ENCODE results near the gene RHAG.
"Not testable (repeated sequence)": the region's sequence is repeated elsewhere in the genome, so short reads cannot be mapped to it uniquely, and the experiment has no call there.

The RHAG gene

DNA sequence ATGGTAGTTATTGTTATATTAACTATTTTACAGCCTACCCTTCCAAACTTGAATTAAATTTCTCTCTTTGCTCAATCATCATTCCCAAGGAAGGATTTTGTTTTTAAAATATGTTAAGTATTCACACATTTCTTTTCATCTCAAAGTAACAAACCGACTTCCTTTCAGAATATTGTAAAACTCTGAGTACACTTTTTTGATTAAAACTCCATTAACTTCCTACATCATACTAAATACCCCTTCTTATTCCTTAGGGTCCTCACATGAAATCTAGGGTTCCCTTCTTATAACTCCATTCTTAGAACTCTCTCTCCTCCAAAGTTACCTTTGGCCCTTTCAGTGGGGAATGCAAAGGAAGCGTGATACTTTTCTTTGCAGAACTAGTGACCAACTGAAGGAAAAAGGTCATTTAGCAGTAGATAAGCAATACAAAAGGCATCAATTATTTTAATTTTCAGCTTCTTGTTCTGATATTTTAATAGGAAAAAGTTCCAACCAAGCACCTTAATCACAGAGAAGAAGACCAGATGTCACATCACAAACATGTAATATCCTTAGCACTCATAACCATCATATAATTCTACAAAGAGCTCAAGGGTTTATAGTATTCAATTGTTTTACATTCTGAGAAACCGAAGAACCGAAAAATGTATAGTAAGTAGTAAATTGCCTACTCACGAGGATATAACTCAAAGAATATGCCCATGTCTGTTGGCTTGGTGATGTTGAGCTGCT is 494 bp downstream of the RHAG start:
- no peak for DNase-seq (ENCODE audit: low read depth in 3 of 3)

GRCh38 chr6:49635480-49635879 is 1.2 kb downstream of the RHAG start:
- DNase-seq (ENCODE audit: low read depth in 3 of 3) = no peak

DNA sequence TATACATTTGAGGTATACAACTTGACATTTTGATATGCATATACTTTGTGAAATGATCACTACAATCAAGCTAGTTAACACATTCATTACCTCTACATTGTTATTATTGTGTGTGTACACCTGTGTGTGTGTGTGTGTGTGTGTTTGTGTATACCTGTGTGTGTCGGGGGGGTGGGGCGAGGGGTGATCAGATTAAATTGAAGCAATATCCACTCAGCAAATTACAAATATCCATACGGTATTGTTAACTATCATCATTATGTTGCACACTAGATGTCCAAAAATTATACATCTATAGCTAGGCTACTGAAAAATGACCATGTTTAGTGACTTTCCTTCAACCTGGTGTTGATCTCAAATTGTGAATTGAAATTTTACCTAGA is 1.8 kb downstream of the RHAG start:
- no peak for DNase-seq (ENCODE audit: low read depth in 3 of 3)

DNA sequence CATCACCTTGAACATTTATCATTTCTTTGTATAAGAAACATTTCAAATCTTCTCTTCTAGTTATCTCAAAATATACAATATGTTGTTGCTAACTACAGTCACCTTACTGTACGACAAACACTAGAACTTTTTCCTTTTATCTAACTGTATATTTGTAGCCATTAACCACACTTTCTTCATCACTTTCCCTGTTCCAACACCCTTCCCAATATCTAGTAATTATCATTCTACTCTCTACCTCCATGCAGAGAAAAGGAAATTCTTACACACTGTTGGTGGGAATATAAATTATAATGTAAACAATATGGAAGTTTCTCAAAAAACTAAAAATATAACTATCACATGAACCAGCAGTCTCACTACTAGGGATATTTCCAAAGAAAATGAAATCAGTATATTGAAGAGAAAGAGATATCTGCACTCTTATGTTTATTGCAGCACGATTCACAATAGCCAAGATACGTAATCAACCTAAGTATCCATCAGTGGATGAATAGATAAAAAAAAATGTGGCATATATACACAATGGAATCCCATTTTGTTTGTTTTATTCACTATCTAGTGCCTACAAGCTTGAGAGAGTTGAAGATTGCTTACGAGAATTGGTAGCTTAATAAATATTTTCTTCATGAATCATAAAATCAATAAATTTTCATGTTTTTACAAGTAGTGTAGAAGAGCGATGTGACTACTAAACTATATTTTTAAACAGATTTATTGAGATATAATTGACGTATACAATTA is 2.4 kb downstream of the RHAG start:
- no peak for DNase-seq (ENCODE audit: low read depth in 3 of 3)

DNA sequence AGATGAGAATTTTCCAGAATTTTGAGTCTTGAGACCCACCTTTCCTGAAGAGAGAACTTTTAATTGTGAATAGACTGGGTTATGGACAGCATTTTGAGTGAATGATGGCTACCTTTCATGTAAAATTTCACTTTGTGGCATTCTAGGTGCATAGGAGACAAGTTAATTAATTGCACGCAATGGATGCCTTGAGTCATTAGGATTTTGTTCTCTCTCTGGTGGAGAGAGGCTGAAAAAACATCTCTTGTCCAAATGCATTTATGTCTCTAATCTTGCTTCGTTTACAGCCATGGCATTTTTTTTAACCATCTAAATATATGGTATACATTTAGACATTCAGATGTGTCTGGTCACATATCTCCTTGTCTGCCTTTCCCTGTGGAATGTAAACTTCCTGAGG is 3.1 kb downstream of the RHAG start:
- DNase-seq (ENCODE audit: low read depth in 3 of 3) = no peak

DNA sequence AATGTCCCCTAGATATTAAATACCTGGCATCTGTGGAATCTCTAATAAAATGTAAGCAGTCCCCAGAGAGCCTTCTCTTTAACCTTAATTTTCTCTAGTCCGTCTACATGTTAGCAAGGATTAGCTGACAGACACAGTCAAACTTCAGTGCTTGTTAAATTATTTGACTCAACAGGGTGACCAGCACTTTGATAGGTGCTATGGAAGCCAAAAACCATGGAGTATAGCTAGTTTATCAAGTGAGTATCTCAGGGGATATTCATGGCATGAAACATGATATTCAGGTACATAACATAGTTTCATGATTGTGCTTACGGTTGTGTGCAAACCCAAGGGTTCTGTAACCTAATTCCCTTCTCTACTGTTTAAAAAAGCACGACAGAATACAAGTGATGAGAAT is 3.9 kb downstream of the RHAG start:
- no peak for DNase-seq (ENCODE audit: low read depth in 3 of 3)

DNA sequence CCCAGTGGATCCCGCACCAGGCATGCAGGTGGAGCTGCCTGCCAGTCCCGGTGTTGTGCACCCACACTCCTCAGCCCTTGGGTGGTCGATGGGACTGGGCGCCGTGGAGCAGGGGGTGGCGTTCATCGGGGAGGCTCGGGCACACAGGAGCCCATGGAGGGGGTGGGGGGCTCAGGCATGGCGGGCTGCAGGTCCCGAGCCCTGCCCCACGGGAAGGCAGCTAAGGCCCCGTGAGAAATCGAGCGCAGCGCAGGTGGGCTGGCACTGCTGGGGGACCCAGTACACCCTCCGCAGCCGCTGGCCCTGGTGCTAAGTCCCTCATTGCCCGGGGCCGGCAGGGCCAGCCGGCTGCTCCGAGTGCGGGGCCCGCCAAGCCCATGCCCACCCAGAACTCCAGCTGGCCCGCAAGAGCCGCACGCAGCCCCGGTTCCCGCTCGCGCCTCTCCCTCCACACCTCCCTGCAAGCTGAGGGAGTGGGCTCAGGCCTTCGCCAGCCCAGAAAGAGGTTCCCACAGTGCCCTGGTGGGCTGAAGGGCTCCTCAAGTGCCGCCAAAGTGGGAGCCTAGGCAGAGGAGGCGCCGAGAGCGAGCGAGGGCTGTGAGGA is 7.1 kb downstream of the RHAG start:
- DNase-seq (ENCODE audit: low read depth in 3 of 3) = not testable (repeated sequence)

DNA sequence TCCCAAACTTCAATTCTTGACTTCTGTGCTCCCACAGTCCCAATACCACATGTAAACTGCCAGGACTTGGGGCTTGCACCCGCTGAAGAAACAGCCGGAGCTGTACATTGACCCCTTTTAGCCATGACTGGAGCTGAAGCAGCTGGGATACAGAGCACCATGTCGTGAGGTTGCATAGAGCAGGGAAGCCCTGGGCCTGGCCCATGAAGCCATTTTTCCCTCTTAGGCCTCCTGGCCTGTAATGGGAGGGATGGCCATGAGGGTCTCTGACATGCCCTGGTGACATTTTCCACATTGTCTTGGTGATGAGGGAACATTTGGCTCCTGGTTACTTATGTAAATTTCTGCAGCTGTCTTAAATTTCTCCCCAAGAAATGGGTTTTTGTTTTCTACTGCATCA is 9.8 kb downstream of the RHAG start:
- DNase-seq (ENCODE audit: low read depth in 3 of 3) = no peak

- no peak for DNase-seq (ENCODE audit: low read depth in 3 of 3)
These were observed 18.4 kb downstream of the RHAG start for GRCh38 chr6:49618257-49618656.

DNA sequence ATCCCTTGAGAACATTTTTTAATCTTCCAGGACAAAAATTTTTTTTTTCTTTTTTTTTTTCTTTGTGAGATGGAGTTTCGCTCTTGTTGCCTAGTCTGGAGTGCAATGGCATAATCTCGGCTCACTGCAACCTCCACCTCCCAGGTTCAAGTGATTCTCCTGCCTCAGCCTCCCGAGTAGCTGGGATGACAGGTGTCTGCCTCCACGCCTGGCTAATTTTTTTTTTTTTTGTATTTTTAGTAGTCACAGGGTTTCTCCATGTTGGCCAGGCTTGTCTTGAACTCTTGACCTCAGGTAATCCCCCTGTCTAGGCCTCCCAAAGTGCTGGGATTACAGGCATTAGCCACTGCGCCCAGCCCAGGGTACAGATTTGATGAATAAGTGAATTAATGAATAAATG is 22.5 kb downstream of the RHAG start:
- DNase-seq (ENCODE audit: low read depth in 3 of 3) = not testable (repeated sequence)

- DNase-seq (ENCODE audit: low read depth in 3 of 3) = no peak
These were observed 27.4 kb downstream of the RHAG start for GRCh38 chr6:49609285-49609684.

- not testable (repeated sequence) for DNase-seq (ENCODE audit: low read depth in 3 of 3)
These were observed 28.4 kb downstream of the RHAG start for GRCh38 chr6:49608275-49608674.

DNA sequence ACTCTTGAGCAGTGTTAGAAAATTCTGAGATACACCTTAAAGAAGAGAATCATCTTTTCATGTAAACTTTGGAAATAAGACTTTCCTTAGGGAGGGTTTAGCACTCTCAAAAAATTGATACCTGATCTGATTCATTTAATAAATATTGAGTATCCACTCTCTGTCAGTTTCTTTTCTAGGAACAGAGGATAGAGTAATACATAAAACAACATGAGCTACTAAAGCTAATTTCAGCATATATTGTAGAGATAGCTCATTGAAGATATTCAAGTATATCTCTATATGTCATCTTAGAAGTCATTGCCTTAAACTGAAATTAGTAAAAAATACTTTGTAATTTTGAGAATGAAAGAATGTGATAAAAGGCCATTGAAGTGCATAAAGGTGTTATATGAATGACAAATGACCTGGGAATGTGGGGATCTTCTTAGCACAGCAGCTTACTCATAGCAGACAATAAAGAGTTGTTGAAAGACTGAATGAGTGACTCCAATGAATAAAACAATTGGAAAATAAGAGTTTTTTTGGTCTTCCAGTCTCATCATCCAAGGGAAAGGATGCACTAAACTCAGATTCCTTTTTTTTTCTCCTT is 29.2 kb downstream of the RHAG start:
- no peak for DNase-seq (ENCODE audit: low read depth in 3 of 3)

GRCh38 chr6:49606721-49607390 is 29.8 kb downstream of the RHAG start:
- peak in 1 of 3 experiments; percentile 1 for DNase-seq (ENCODE audit: low read depth in 3 of 3)

DNA sequence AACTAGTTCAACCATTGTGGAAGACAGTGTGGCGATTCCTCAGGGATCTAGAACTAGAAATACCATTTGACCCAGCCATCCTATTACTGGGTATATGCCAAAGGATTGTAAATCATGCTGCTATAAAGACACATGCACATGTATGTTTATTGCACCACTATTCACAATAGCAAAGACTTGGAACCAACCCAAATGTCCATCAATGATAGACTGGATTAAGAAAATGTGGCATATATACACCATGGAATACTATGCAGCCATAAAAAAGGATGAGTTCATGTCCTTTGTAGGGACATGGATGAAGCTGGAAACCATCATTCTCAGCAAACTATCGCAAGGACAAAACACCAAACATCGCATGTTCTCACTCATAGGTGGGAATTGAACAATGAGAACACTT is 32.6 kb downstream of the RHAG start:
- DNase-seq (ENCODE audit: low read depth in 3 of 3) = not testable (repeated sequence)

DNA sequence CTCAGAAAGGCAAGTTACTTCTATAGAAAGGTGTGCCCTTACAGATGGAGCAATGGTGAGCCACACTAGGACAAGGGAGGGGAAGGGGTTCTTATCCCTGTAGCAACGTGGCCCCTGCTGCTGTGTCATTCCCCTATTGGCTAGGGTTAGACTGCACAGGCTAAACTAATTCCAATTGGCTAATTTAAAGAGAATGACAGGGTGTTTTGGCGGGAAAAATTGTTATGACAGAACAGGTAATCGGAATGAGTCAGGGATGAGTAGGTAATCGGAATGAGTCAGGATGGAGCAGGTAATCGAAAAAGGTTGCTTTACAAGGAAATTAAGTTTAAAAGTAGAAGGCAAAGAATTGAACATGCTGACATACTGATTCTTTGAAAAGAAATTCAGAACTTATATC is 49.4 kb downstream of the RHAG start:
- DNase-seq (ENCODE audit: low read depth in 3 of 3) = not testable (repeated sequence)

GRCh38 chr6:49582529-49582928 is 54.1 kb downstream of the RHAG start:
- DNase-seq (ENCODE audit: low read depth in 3 of 3) = no peak

GRCh38 chr6:49579649-49580048 is 57.0 kb downstream of the RHAG start:
- DNase-seq (ENCODE audit: low read depth in 3 of 3) = no peak

- no peak for DNase-seq (ENCODE audit: low read depth in 3 of 3)
These were observed 60.0 kb downstream of the RHAG start for GRCh38 chr6:49576618-49577017.

DNA sequence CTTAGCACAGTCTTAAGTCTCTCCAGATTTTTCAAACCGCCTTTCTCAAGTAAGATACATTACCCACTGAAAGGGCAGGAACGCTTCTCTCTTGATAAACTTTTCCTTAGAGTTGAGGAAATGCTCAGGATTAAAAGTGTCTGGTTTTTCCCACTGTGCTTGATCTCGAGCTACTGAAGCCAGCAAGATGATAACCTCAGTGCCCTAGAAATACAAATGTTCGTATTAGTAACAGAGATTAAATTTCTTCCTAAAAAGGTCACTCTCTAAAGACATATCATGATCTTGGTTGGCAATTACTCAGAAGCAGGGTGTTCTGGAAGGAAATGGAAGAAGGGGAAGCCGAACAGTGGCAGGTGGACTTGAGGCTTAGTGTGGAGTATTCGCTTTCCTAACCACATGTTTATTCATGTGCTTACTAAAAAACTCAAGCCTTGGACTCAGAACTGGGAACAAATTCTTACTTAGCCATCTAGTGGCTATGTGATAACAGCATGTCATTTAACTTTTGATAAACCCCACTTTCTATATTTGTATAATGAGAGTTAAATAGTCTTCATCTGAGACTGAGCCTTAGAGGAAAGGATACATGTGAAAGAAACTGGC is 66.1 kb downstream of the RHAG start:
- no peak for DNase-seq (ENCODE audit: low read depth in 3 of 3)

DNA sequence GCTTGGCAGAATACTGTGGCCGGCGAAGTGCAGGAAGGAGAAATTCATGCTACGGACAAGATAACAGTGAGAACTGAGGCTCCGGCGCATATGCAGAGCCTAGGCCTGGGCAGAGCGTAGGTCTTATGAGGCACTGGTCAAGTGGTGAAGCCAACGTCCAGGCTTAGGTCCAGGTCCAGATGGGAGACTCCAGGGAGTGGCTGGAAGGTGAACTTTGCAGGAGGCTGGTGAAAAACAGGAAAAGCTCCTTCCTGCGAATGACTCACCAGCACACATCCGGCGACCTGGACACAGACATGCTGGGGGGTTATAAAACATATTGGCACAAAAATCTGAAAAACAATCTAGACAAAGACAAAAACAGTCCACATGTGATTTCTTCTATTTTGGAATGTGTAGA is 70.8 kb downstream of the RHAG start:
- no peak for DNase-seq (ENCODE audit: low read depth in 3 of 3)

GRCh38 chr6:49565261-49565660 is 71.4 kb downstream of the RHAG start:
- DNase-seq (ENCODE audit: low read depth in 3 of 3) = no peak

Data from stimulated activated CD4-positive, alpha-beta T cell treated with anti-CD3 and anti-CD28 coated beads, TNF-alpha, amount 100 ng/mL, for 24 hours (primary cell).